HepG2 (cell line): ENCODE measurements around the gene TEX22.

Experiments
- CEBPG ChIP-seq: IDR thresholded peaks from 2 replicates; pipeline ENCODE4 v1.6.1; 2016
- FOXK2 ChIP-seq: fragments of 450-650 bp; IDR thresholded peaks from 2 replicates; pipeline ENCODE4 v1.6.1; 2016
- HMGXB4 ChIP-seq, 2 experiments: sonication (generic) in 1 of 2; formaldehyde crosslinking in 1 of 2; IDR thresholded peaks; 2 replicates each; pipeline versions ENCODE4 v1.4.0 to v1.6.1; 2018 to 2020; ENCODE audit warnings: missing genetic modification reagents in 2 of 2, borderline replicate concordance in 1 of 2, low read depth in 1 of 2, mild to moderate bottlenecking in 1 of 2, missing biosample characterization in 1 of 2
- HNRNPK ChIP-seq: fragments of 200-400 bp; formaldehyde crosslinking; IDR thresholded peaks from 2 replicates; pipeline ENCODE4 v1.6.1; 2018; ENCODE audit warnings: low read length, low read depth, moderate library complexity, mild to moderate bottlenecking; ENCODE audit not compliant: poor library complexity, severe bottlenecking
- PAX8 ChIP-seq: sonication (generic); formaldehyde crosslinking; IDR thresholded peaks from 2 replicates; pipeline ENCODE4 v1.8.0; 2022; ENCODE audit warnings: mild to moderate bottlenecking, missing genetic modification reagents, borderline replicate concordance
- PBX2 ChIP-seq: IDR thresholded peaks from 2 replicates; pipeline ENCODE4 v1.6.1; 2016; ENCODE audit warnings: control low read depth
- POLR2AphosphoS2 ChIP-seq: IDR thresholded peaks from 2 replicates; pipeline ENCODE4 v1.6.1; 2011; ENCODE audit warnings: low read depth, low read length, improper control_type of control experiment
- TBP ChIP-seq: sonication (generic); formaldehyde crosslinking; IDR thresholded peaks from 2 replicates; pipeline ENCODE4 v1.5.0; 2020; ENCODE audit warnings: missing genetic modification reagents
- USF2 ChIP-seq, 2 experiments: sonication (generic) in 1 of 2; formaldehyde crosslinking in 1 of 2; IDR thresholded peaks; 2 replicates each; pipeline versions ENCODE4 v1.5.1 to v1.6.1; 2011 to 2020; ENCODE audit warnings: borderline replicate concordance in 1 of 2, low read depth in 1 of 2, low read length in 1 of 2, mild to moderate bottlenecking in 1 of 2, missing genetic modification reagents in 1 of 2, moderate library complexity in 1 of 2
- ZNF234 ChIP-seq: sonication (generic); formaldehyde crosslinking; conservative IDR thresholded peaks from 2 replicates; pipeline ENCODE4 v1.5.1; 2020; ENCODE audit warnings: mild to moderate bottlenecking, missing genetic modification reagents
- ZNF790 ChIP-seq: sonication (generic); formaldehyde crosslinking; IDR thresholded peaks from 2 replicates; pipeline ENCODE4 v1.8.0; 2022; ENCODE audit warnings: missing genetic modification reagents, mild to moderate bottlenecking, borderline replicate concordance
- ZUFSP ChIP-seq: sonication (generic); formaldehyde crosslinking; IDR thresholded peaks from 2 replicates; pipeline ENCODE4 v1.9.0; 2021; ENCODE audit warnings: missing genetic modification reagents, mild to moderate bottlenecking, borderline replicate concordance
- ZZZ3 ChIP-seq: sonication (generic); formaldehyde crosslinking; IDR thresholded peaks from 2 replicates; pipeline ENCODE4 v1.4.0; 2020; ENCODE audit warnings: missing genetic modification reagents, mild to moderate bottlenecking, borderline replicate concordance
- TF ChIP-seq, protein P1 (sequence below): sonication (generic); formaldehyde crosslinking; IDR thresholded peaks from 2 replicates; pipeline ENCODE4 v1.4.0; 2020; ENCODE audit warnings: mild to moderate bottlenecking, missing genetic modification reagents

DNA sequence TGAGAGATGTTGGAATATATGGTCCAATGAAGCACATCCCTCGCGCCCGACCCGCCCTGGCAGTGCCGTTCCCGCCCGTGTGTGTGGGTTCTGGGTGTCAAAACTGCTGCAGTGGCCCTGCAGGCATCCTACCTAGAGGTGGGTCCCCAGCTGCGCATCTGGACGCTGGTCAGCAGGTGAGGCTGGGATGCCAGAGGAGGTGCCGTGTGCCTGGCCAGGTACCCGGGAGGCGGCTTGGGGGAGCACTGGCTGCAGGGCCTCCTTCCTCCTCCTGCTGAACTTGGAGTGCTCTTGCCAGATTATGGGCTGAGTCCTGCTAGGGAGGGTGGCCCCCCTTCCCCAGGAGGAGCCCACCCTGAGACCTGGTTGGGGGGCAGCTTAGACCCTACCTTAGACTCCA is 26.5 kb downstream of the TEX22 start:
- TF ChIP-seq, protein P1, sequence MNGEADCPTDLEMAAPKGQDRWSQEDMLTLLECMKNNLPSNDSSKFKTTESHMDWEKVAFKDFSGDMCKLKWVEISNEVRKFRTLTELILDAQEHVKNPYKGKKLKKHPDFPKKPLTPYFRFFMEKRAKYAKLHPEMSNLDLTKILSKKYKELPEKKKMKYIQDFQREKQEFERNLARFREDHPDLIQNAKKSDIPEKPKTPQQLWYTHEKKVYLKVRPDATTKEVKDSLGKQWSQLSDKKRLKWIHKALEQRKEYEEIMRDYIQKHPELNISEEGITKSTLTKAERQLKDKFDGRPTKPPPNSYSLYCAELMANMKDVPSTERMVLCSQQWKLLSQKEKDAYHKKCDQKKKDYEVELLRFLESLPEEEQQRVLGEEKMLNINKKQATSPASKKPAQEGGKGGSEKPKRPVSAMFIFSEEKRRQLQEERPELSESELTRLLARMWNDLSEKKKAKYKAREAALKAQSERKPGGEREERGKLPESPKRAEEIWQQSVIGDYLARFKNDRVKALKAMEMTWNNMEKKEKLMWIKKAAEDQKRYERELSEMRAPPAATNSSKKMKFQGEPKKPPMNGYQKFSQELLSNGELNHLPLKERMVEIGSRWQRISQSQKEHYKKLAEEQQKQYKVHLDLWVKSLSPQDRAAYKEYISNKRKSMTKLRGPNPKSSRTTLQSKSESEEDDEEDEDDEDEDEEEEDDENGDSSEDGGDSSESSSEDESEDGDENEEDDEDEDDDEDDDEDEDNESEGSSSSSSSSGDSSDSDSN: no peak
- TF ChIP-seq ZNF790 (CRISPR knock-in tag): no peak
- TF ChIP-seq ZNF234 (CRISPR knock-in tag): no peak
- TF ChIP-seq ZZZ3: no peak
- no peak for TF ChIP-seq HNRNPK
- TF ChIP-seq POLR2AphosphoS2: no peak
- no peak for TF ChIP-seq PBX2
- no peak for TF ChIP-seq PAX8
- no peak for TF ChIP-seq TBP (CRISPR knock-in tag)
- no peak for TF ChIP-seq ZUFSP (CRISPR knock-in tag)
- TF ChIP-seq USF2 (IDR thresholded peaks at IDR 0.05; ENCODE audit: low read depth, low read length): no peak
- no peak for TF ChIP-seq USF2 (CRISPR knock-in tag; IDR thresholded peaks at IDR 0.05; ENCODE audit: borderline replicate concordance)
- no peak for TF ChIP-seq CEBPG
- TF ChIP-seq HMGXB4 (CRISPR knock-in tag; IDR thresholded peaks at IDR 0.05; ENCODE audit: borderline replicate concordance in 1 of 2, low read depth in 1 of 2): no peak
- no peak for TF ChIP-seq FOXK2
